ENCODE measurements around the gene PTPN3.
"Not testable (repeated sequence)": the region's sequence is repeated elsewhere in the genome, so short reads cannot be mapped to it uniquely, and the experiment has no call there.

PTPN3 gene

GRCh38 chr9:109385499-109385898 is 112.6 kb downstream of the PTPN3 start:
- no peak for DNase-seq (ENCODE audit: low read depth)

- no peak for DNase-seq (ENCODE audit: low read depth)
These were observed 114.2 kb downstream of the PTPN3 start for GRCh38 chr9:109383947-109384346.

- DNase-seq (ENCODE audit: low read depth), result no peak
These were observed 114.8 kb downstream of the PTPN3 start for GRCh38 chr9:109383356-109383755.

GRCh38 chr9:109382585-109382984 is 115.5 kb downstream of the PTPN3 start:
- DNase-seq (ENCODE audit: low read depth), result no peak

GRCh38 chr9:109382182-109382581 is 115.9 kb downstream of the PTPN3 start:
- DNase-seq (ENCODE audit: low read depth), result no peak

- DNase-seq (ENCODE audit: low read depth), result peak; percentile 17
These were observed 116.9 kb downstream of the PTPN3 start for GRCh38 chr9:109381011-109381729.

- DNase-seq (ENCODE audit: low read depth), result no peak
These were observed 118.6 kb downstream of the PTPN3 start for GRCh38 chr9:109379513-109379912.

GRCh38 chr9:109378316-109378715 is 119.8 kb downstream of the PTPN3 start:
- DNase-seq (ENCODE audit: low read depth), result no peak

GRCh38 chr9:109372246-109372645 is 125.9 kb downstream of the PTPN3 start:
- no peak for DNase-seq (ENCODE audit: low read depth)

GRCh38 chr9:109371374-109371773 is 126.7 kb downstream of the PTPN3 start:
- DNase-seq (ENCODE audit: low read depth), result no peak

GRCh38 chr9:109369285-109369684 is 128.8 kb downstream of the PTPN3 start:
- no peak for DNase-seq (ENCODE audit: low read depth)

GRCh38 chr9:109360771-109361170 is 137.3 kb downstream of the PTPN3 start:
- DNase-seq (ENCODE audit: low read depth), result no peak

GRCh38 chr9:109358968-109359603 is 139.0 kb downstream of the PTPN3 start:
- not testable (repeated sequence) for DNase-seq (ENCODE audit: low read depth)

GRCh38 chr9:109355564-109356297 is 142.4 kb downstream of the PTPN3 start:
- no peak for DNase-seq (ENCODE audit: low read depth)

- no peak for DNase-seq (ENCODE audit: low read depth)
These were observed 143.9 kb downstream of the PTPN3 start for GRCh38 chr9:109354190-109354589.

GRCh38 chr9:109351032-109351431 is 147.1 kb downstream of the PTPN3 start:
- DNase-seq (ENCODE audit: low read depth), result no peak

GRCh38 chr9:109349421-109349846 is 148.7 kb downstream of the PTPN3 start:
- peak; percentile 95 for DNase-seq (ENCODE audit: low read depth)

- no peak for DNase-seq (ENCODE audit: low read depth)
These were observed 151.2 kb downstream of the PTPN3 start for GRCh38 chr9:109346904-109347303.

GRCh38 chr9:109344866-109345265 is 153.2 kb downstream of the PTPN3 start:
- DNase-seq (ENCODE audit: low read depth), result no peak

GRCh38 chr9:109342878-109343277 is 155.2 kb downstream of the PTPN3 start:
- no peak for DNase-seq (ENCODE audit: low read depth)

- no peak for DNase-seq (ENCODE audit: low read depth)
These were observed 156.5 kb downstream of the PTPN3 start for GRCh38 chr9:109341561-109341960.

GRCh38 chr9:109340979-109341378 is 157.1 kb downstream of the PTPN3 start:
- not testable (repeated sequence) for DNase-seq (ENCODE audit: low read depth)

GRCh38 chr9:109336409-109336808 is 161.7 kb downstream of the PTPN3 start:
- no peak for DNase-seq (ENCODE audit: low read depth)

All from EH (cell line).